IPS-18c (cell line): ENCODE data around the gene TRPM3.
"Not testable (repeated sequence)": the region's sequence is repeated elsewhere in the genome, so short reads cannot be mapped to it uniquely, and the experiment has no call there.

Experiments
- H3K4me3 ChIP-seq: 2 replicates; pipeline ENCODE4 v1.7.0; 2013; ENCODE audit warnings: low read depth, mild to moderate bottlenecking, low read length, moderate library complexity; ENCODE audit not compliant: insufficient read depth
- H3K9me3 ChIP-seq: one replicate; pipeline ENCODE4 v1.6.1; 2013; ENCODE audit warnings: mild to moderate bottlenecking, low read length, moderate library complexity; ENCODE audit not compliant: control insufficient read depth, insufficient read depth

Gene TRPM3

GRCh38 chr9:70644627-70645026, 476.8 kb downstream of the TRPM3 start:
- not testable (repeated sequence) for H3K4me3 ChIP-seq, H3K9me3 ChIP-seq

DNA sequence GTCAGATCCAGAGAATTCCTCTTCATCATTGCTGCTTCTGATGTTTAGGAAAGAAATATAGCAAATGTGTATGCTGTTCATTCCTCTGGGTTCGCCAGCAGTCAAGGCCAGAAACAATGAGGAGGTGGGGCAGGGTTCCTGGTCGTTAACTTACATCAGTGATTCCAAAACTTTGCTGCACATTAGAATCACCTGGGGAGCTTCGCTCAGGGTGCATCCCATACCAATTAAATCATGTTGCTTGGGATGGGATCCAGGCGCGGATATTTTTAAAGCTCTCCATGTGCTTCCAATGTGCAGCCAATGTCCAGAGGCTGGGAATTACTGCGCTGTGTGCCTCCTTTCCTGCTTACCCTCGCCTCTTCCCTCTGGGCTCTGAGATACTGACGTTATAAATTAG, 479.1 kb downstream of the TRPM3 start:
- H3K9me3 ChIP-seq: no peaks in the 10 kb centered on the region
- no peak overlapping the region for H3K4me3 ChIP-seq

- H3K4me3 ChIP-seq: no peak overlapping the region
- H3K9me3 ChIP-seq: no peaks in the 10 kb centered on the region
Measured at GRCh38 chr9:70641631-70642030, 479.8 kb downstream of the TRPM3 start.

GRCh38 chr9:70641031-70641430, 480.4 kb downstream of the TRPM3 start:
- Histone ChIP-seq H3K9me3 (no peaks in the 10 kb centered on the region), H3K4me3 (no peak overlapping the region)

- H3K9me3 ChIP-seq: no peaks in the 10 kb centered on the region
- no peak overlapping the region for H3K4me3 ChIP-seq
Measured at GRCh38 chr9:70639853-70640814, 481.3 kb downstream of the TRPM3 start.

- no peak overlapping the region for H3K4me3 ChIP-seq
- no peaks in the 10 kb centered on the region for H3K9me3 ChIP-seq
Measured at GRCh38 chr9:70635790-70636189, 485.6 kb downstream of the TRPM3 start.

- H3K4me3 ChIP-seq: no peak overlapping the region
Measured at GRCh38 chr9:70634696-70635095, 486.7 kb downstream of the TRPM3 start.

GRCh38 chr9:70630971-70631370, 490.4 kb downstream of the TRPM3 start:
- Histone ChIP-seq H3K4me3 (no peak overlapping the region), H3K9me3 (no peaks in the 10 kb centered on the region)

More at GRCh38 chr9:70634696-70635095, 486.7 kb downstream of the TRPM3 start:
- no peaks in the 10 kb centered on the region for H3K9me3 ChIP-seq

- not testable (repeated sequence) for H3K4me3 ChIP-seq, H3K9me3 ChIP-seq
Measured at GRCh38 chr9:70629080-70629685, 492.2 kb downstream of the TRPM3 start.

DNA sequence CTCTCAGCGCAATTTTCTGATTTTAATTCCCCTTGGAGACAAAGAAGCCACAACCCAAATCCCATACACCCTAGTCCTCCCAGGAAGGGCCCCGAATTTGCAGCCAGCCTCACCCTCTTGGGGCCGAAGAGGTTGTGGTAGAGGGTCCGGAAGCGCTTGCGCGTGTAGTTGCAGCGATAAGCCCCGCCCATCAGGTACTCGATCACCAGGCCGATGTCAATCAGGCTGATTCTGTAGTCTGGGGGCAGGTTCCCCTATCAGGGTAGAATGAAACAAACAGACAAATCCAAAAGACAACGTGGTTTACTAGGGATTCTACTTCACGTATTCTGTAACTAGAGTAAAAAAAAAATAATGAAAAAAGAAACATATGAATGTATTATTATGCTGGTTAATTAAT, 496.3 kb downstream of the TRPM3 start:
- Histone ChIP-seq H3K9me3 (no peaks in the 10 kb centered on the region), H3K4me3 (no peak overlapping the region)

- no peak overlapping the region for H3K4me3 ChIP-seq
- H3K9me3 ChIP-seq: no peaks in the 10 kb centered on the region
Measured at GRCh38 chr9:70618784-70619183, 502.6 kb downstream of the TRPM3 start.

GRCh38 chr9:70617033-70617828, 504.2 kb downstream of the TRPM3 start:
- no peak overlapping the region for H3K4me3 ChIP-seq

DNA sequence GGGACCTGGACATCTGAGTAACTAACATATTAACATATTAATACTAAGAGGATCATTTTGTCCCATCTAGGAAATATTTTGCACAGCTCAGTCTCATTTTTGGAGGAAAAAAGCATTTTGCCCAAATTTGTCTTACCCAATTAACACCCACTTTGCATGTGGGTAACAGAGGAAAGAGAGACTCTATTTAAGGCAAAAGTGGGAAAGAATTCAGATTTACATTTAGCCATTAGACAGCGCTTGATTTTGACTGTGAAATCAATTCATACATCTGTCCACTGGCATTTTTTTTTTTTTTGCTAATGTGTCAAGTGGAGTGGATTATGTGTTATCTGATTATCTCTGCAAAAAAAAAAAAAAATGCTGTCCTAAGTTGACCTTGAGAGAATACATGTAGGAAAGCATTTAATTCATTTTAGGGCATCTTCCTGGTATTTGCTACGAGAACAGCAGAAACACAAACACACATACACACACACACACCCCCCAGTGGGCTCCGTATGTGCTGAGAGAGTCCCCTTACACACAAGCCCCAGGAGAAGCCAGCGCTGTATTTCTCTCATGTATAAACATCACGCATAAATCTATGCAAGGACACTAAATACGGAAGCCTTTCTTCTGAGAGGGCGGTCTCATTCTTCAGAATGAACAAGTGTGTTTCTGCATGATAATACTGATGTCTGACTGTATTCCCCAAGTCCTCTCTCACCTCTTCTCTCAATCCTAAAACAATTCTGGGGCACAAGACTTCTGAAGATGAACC, 505.0 kb downstream of the TRPM3 start:
- Histone ChIP-seq H3K4me3 (no peak overlapping the region), H3K9me3 (no peaks in the 10 kb centered on the region)

More at GRCh38 chr9:70617033-70617828, 504.2 kb downstream of the TRPM3 start:
- no peaks in the 10 kb centered on the region for H3K9me3 ChIP-seq

DNA sequence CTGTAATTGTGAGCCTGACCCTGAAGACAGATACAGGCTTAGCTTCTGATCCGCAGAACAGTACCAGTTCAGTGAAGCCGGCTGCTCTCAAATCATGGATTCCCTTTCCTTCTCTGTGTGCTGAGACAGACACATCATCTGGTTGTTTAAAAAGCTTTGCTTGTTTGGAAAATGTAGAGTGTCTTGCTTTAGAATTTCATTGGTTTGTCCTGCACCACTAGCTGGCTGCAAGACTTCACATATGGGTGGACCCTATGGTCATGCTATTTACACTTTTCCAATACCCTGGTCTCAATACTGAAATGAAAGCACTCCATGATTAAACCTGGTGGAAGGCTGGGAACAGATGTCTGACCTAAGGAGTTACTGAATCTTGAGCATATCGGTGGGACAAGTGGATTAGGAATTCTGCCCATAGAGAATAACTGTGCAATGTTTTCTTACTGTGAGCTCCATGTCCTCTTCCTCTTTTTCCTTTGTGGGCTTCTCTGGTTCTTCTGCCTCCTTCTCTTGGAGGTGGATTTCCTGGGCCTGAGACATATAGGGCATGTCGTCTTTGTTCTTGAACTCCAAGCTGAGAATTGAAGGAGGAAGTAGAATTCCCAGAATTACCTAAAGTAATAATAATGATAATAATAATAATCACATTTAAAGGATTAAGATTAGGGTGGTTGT, 505.8 kb downstream of the TRPM3 start:
- H3K4me3 ChIP-seq: no peak overlapping the region
- H3K9me3 ChIP-seq: no peaks in the 10 kb centered on the region

DNA sequence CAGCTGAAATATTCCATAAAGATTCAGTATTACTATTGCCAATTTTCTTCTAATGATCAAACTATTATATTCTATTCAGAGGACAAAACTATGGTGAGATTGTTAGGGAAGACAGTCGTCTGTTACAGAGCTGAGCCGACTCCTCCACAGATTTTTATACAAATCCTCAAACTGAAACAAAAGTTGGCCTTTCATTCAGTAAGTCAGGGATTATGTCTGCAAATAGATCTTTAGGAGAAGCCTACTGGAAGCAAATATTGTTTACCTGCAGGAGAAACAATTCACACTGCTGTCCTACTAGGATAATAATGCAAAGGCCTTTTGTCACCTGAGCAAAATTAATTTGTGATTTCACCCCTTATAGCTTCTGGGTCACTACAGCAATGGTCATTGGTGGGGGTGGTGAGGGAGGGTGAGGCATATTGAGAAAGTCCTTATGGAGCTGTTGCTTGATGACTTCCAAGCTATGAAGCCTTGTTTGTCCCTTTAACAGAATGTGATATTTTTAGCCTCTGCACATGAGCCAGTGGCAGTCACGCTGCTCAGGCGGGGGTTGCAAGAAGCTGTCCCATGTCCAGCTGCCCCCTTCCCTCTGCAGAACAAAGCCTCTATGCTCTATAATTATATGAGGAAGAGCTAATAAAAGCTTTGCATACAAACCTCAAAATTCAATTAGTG, 506.5 kb downstream of the TRPM3 start:
- H3K9me3 ChIP-seq: no peaks in the 10 kb centered on the region
- no peak overlapping the region for H3K4me3 ChIP-seq
